ENCODE measurements around the gene BATF. TPM values are rescaled to one million over a fixed set of nuclear protein-coding genes. Genes with fewer than 3 reads are reported as not detected.
"Not testable (repeated sequence)": the region's sequence is repeated elsewhere in the genome, so short reads cannot be mapped to it uniquely, and the experiment has no call there.

BATF gene
- total RNA-seq (2014; rRNA removed; shearing (Covaris generic)), result 0.74 TPM in 1 of 2 replicates, not detected in the other
- 1.7 TPM in 1 of 2 replicates, not detected in the other for polyA plus RNA-seq (2015; cell fraction: cytosol; rRNA removed)
- not detected in 2 replicates for polyA plus RNA-seq (2015; cell fraction: nucleus; rRNA removed)

DNA sequence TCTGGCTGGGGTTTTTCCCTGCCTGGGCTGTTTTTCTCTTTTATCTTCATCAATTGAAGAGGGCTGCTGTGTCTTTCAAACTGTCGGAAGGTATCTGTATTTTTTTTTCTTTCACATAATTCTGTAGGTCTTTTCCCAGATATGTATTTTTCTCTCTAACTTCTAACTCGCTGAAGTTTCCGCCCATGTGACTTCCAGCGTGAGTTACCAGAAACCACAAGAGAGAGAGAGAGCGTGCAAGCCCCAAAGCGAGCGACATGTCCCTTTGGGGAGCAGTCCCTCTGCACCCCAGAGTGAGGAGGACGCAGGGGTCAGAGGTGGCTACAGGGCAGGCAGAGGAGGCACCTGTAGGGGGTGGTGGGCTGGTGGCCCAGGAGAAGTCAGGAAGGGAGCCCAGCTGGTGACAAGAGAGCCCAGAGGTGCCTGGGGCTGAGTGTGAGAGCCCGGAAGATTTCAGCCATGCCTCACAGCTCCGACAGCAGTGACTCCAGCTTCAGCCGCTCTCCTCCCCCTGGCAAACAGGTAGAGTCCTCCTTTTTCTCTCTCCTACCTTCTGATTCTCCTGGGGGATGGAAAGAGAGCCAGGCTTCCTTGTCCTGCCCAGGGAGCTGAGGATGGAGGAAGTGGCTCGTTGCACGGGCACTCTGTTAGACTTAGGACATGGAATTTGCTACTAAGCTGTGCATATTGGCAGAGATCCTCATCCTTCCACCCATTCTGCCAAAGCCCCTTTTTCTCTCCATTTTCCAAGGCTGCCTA, at the start of gene BATF:
BATF (plus strand) TSS at position 246 of the 759 bp plus-strand sequence; CDS start at position 460, 214 bp downstream.
- in situ Hi-C loops (cut with HindIII; ENCODE audit: low pct_unique_long_range_greater_than_20kb, low sequenced_read_pairs), result no loop called here

GRCh38 chr14:75474127-75474526, 48.1 kb upstream of the BATF start:
- DNase-seq (ENCODE audit: low read depth, low spot score); in situ Hi-C loops (cut with HindIII; ENCODE audit: low pct_unique_long_range_greater_than_20kb, low sequenced_read_pairs): not testable (repeated sequence)

More for the DNA sequence above, at the start of gene BATF:
- DNase-seq (ENCODE audit: low read depth, low spot score), result no peak

GRCh38 chr14:75476274-75476995, 45.8 kb upstream of the BATF start:
- DNase-seq (ENCODE audit: low read depth, low spot score), result peak; percentile 58
- in situ Hi-C loops (cut with HindIII; ENCODE audit: low pct_unique_long_range_greater_than_20kb, low sequenced_read_pairs), result no loop called here

DNA sequence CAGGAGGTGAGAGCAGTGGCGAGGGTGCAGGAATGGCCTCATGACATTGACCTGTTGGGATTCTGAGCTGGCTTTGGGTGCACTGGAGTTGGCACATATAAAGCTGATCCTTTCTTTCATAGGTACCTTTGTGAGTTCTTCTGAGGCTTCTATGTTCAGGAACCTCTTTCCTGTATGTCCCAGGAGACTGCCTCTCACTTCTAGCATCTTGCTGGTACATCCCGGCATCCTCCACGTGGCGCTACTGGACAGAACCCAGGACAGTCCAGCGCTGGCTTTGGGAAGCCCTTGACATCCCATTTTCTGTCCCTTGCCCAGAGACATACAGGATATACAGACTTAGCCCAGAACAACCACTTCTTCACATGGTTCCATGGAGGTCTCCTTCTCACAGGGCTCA, 44.4 kb upstream of the BATF start:
- DNase-seq (ENCODE audit: low read depth, low spot score), result no peak
- in situ Hi-C loops (cut with HindIII; ENCODE audit: low pct_unique_long_range_greater_than_20kb, low sequenced_read_pairs), result no loop called here

- no peak for DNase-seq (ENCODE audit: low read depth, low spot score)
- in situ Hi-C loops (cut with HindIII; ENCODE audit: low pct_unique_long_range_greater_than_20kb, low sequenced_read_pairs), result no loop called here
Measured at GRCh38 chr14:75479770-75480600, 42.3 kb upstream of the BATF start.

- DNase-seq (ENCODE audit: low read depth, low spot score), result no peak
- in situ Hi-C loops (cut with HindIII; ENCODE audit: low pct_unique_long_range_greater_than_20kb, low sequenced_read_pairs), result no loop called here
Measured at GRCh38 chr14:75482366-75482765, 39.9 kb upstream of the BATF start.

GRCh38 chr14:75484711-75485429, 37.4 kb upstream of the BATF start:
- no peak for DNase-seq (ENCODE audit: low read depth, low spot score)
- in situ Hi-C loops (cut with HindIII; ENCODE audit: low pct_unique_long_range_greater_than_20kb, low sequenced_read_pairs), result no loop called here

- in situ Hi-C loops (cut with HindIII; ENCODE audit: low pct_unique_long_range_greater_than_20kb, low sequenced_read_pairs), result no loop called here
- no peak for DNase-seq (ENCODE audit: low read depth, low spot score)
Measured at GRCh38 chr14:75486318-75486717, 36.0 kb upstream of the BATF start.

DNA sequence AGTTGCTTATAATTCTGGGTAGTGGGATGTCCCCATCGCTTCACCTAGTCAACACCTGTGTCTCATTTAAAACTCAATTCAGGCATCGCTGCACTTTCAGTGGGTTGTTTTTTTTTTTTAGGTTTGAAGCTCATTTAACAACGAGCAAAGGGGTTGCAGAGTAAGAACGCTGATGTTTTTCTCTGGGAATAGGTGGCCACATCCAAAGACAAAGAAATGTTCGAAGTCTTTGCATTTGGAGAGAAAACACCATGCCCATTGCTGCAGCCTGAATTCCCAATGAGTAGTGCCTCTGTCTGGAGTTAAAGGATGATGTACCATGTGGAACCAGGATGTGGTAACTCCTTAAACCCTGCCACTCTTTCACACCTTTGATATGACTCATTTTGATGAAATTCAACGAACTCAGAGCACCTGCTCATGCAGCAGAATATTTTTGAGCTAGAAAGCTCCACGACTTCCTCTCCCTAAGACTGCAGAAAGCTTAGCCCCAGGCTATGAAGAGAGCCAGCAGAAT, 35.1 kb upstream of the BATF start:
- DNase-seq (ENCODE audit: low read depth, low spot score), result no peak

GRCh38 chr14:75489480-75489837, 32.8 kb upstream of the BATF start:
- in situ Hi-C loops (cut with HindIII; ENCODE audit: low pct_unique_long_range_greater_than_20kb, low sequenced_read_pairs), result no loop called here
- DNase-seq (ENCODE audit: low read depth, low spot score), result no peak

More for the DNA sequence above, 35.1 kb upstream of the BATF start:
- in situ Hi-C loops (cut with HindIII; ENCODE audit: low pct_unique_long_range_greater_than_20kb, low sequenced_read_pairs), result no loop called here

- DNase-seq (ENCODE audit: low read depth, low spot score), result no peak
- in situ Hi-C loops (cut with HindIII; ENCODE audit: low pct_unique_long_range_greater_than_20kb, low sequenced_read_pairs), result no loop called here
Measured at GRCh38 chr14:75491376-75491978, 30.8 kb upstream of the BATF start.

- in situ Hi-C loops (cut with HindIII; ENCODE audit: low pct_unique_long_range_greater_than_20kb, low sequenced_read_pairs), result no loop called here
Measured at GRCh38 chr14:75492832-75493591, 29.3 kb upstream of the BATF start.

DNA sequence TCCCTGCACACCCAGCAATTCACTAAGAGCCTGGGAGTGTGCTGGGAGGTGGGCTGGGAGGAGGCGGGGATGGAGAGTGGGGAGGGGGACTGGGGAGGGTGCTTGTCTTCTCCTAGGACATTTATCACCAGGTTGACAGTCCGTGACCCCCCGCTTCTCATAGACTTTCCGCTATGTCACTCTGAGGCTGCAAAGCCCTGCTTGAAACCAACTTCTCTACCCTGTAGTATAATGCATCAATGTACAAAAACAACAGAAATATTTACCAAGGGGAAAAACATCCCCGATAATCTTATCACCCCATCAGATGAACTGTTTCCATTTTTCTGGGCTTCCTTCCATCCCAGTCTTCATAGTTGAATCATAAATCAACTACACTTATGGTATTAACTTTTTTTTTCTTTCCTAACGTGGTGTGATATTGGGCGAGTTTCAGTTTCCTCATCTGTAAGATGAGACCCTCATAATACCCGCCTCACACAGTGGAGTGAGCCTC, 28.6 kb upstream of the BATF start:
- in situ Hi-C loops (cut with HindIII; ENCODE audit: low pct_unique_long_range_greater_than_20kb, low sequenced_read_pairs), result no loop called here

More at GRCh38 chr14:75492832-75493591, 29.3 kb upstream of the BATF start:
- DNase-seq (ENCODE audit: low read depth, low spot score), result no peak

GRCh38 chr14:75494896-75495295, 27.4 kb upstream of the BATF start:
- in situ Hi-C loops (cut with HindIII; ENCODE audit: low pct_unique_long_range_greater_than_20kb, low sequenced_read_pairs), result no loop called here
- no peak for DNase-seq (ENCODE audit: low read depth, low spot score)

More for the DNA sequence above, 28.6 kb upstream of the BATF start:
- no peak for DNase-seq (ENCODE audit: low read depth, low spot score)

DNA sequence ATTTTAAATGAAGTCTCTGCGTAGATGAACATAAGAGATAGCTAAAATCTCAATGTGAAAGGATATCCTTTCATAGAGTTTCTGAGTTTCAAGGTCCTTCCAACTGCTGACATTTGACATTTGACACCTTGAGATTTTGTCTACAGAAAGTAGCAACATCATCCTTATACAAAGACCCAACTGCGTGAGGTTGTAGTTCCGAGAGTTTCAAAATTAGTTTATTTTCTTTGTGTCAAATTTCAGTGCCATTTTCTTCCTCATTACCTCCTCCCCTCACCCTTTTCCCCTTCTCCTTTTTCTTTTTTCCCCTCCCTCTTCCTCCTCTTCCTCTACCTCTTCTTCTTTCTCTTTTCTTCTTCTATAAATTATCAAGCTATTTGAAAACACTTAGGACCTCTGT, 26.9 kb upstream of the BATF start:
- in situ Hi-C loops (cut with HindIII; ENCODE audit: low pct_unique_long_range_greater_than_20kb, low sequenced_read_pairs), result no loop called here
- DNase-seq (ENCODE audit: low read depth, low spot score), result no peak

DNA sequence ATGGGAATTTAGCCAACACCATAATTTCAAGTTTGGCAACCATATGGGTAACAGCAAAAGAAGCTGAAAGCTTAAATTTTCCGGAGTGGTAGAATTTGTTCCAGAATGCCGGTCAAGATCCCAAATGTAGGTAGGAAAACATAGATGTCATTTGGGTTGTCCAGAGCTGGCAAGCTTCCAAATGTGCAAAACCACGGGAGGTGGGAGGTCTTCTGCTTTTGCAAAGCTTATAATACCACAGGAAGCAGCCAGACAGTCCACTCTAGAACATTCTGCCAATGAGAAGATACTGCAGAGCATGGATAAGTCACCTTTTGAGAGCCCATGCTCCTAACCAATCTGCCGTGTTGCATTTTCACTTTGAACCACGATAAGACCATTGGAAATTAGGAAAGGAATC, 26.4 kb upstream of the BATF start:
- no peak for DNase-seq (ENCODE audit: low read depth, low spot score)
- in situ Hi-C loops (cut with HindIII; ENCODE audit: low pct_unique_long_range_greater_than_20kb, low sequenced_read_pairs), result no loop called here

All from SK-MEL-5 (cell line).